Smooth muscle cell (in vitro differentiated cells): ENCODE results near the gene SLC10A6. TPM values are rescaled to one million over a fixed set of nuclear protein-coding genes. Genes with fewer than 3 reads are reported as not detected.

Experiments
- DNase-seq: peaks from one replicate; lab custom pipeline; 2025; ENCODE audit not compliant: unreplicated experiment; lab: John Stamatoyannopoulos, UW
- H2AFZ ChIP-seq: fragments of 200-600 bp; sonication (generic); 2 replicates; pipeline ENCODE4 v1.6.0; 2016; ENCODE audit warnings: antibody characterized with exemption, low read depth, mild to moderate bottlenecking
- H3F3A ChIP-seq: fragments of 200-600 bp; sonication (generic); 2 replicates; pipeline ENCODE4 v1.6.0; 2017; ENCODE audit warnings: antibody characterized with exemption, low read depth
- H3K27ac ChIP-seq: fragments of 200-600 bp; sonication (generic); 2 replicates; pipeline ENCODE4 v1.5.1; 2016; ENCODE audit warnings: low read depth, mild to moderate bottlenecking
- H3K27me3 ChIP-seq: fragments of 200-600 bp; sonication (generic); 2 replicates; pipeline ENCODE4 v1.6.1; 2016; ENCODE audit warnings: low read depth, mild to moderate bottlenecking
- H3K36me3 ChIP-seq: fragments of 200-600 bp; sonication (generic); 2 replicates; pipeline ENCODE4 v1.5.1; 2016; ENCODE audit warnings: low read depth
- H3K4me1 ChIP-seq: fragments of 200-600 bp; sonication (generic); 2 replicates; pipeline ENCODE4 v1.5.1; 2016; ENCODE audit warnings: low read depth
- H3K4me2 ChIP-seq: fragments of 200-600 bp; sonication (generic); 2 replicates; pipeline ENCODE4 v1.6.0; 2016; ENCODE audit warnings: mild to moderate bottlenecking
- H3K4me3 ChIP-seq: fragments of 200-600 bp; sonication (generic); 2 replicates; pipeline ENCODE4 v1.5.1; 2016; ENCODE audit warnings: mild to moderate bottlenecking
- H3K79me2 ChIP-seq: fragments of 200-600 bp; sonication (generic); 2 replicates; pipeline ENCODE4 v1.6.0; 2016; ENCODE audit warnings: low read depth, mild to moderate bottlenecking
- H3K9ac ChIP-seq: fragments of 200-600 bp; sonication (generic); 2 replicates; pipeline ENCODE4 v1.6.0; 2016; ENCODE audit warnings: low read depth
- H3K9me3 ChIP-seq: fragments of 200-600 bp; sonication (generic); replicated peaks from 2 replicates; pipeline ENCODE4 v1.5.1; 2016; ENCODE audit warnings: low read depth
- H4K20me1 ChIP-seq: fragments of 200-600 bp; sonication (generic); 2 replicates; pipeline ENCODE4 v1.6.0; 2016; ENCODE audit warnings: low read depth
- WGBS: methylation state at CpG from one replicate; pipeline ENCODE4 v1.1.7; 2016; ENCODE audit warnings: low lambda C conversion rate; 5-methylcytosine and 5-hydroxymethylcytosine counted together
- polyA plus RNA-seq: library from polyadenylated mRNA; unstranded; fragments of >200 nt; fragmentation: Nextera tagmentation; extraction: Ambion mirVana; gene quantifications from 2 replicates; pipeline ENCODE4 v1.2.1, GENCODE V29; 2016
- total RNA-seq: library from RNA; depleted of rRNA; stranded (reverse); fragments of >200 nt; gene quantifications from 2 replicates; pipeline ENCODE4 v1.2.3, GENCODE V29; 2014
- TF ChIP-seq, protein P1 (sequence below): fragments of 200-600 bp; sonication (generic); IDR thresholded peaks from 2 replicates; pipeline ENCODE4 v1.5.1; 2017; ENCODE audit warnings: borderline replicate concordance, mild to moderate bottlenecking, antibody characterized with exemption; ENCODE audit not compliant: insufficient read depth, poor library complexity, severe bottlenecking

The SLC10A6 gene
- total and polyA plus RNA-seq, 2 experiments from 2014 or later: 1.4 TPM; not detected in 1

DNA sequence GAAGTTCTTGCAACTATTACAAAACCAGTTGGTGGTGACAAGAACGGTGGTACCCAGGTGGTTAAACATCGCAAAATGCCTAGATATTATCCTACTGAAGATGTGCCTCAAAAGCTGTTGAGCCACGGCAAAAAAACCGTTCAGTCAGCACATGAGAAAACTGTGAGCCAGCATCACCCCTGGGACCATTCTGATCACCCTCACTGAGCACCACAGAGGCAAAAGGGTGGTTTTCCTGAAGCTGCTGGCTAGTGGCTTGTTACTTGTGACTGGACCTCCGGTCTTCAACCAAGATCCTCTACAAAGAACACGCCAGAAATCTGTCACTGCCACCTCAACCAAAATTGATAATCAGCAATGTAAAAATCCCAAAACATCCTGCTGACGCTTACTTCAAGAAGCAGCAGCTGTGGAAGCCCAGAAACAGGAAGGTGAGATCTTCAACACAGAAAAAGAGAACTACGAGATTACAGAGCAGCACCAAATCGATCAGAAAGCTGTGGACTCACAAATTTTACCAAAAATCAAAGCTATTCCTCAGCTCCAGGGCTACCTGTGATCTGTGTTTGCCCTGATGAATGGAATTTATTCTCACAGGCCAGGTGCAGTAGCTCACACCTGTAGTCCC lies 21.4 kb upstream of the SLC10A6 start:
- no peaks in the 10 kb centered on the region for H3K4me1 ChIP-seq
- no peak overlapping the region for H3K9ac ChIP-seq
- H4K20me1 ChIP-seq: no peaks in the 10 kb centered on the region
- 93% methylated on average over 9 of the region's 9 CpGs for WGBS
- no peaks in the 10 kb centered on the region for H3F3A ChIP-seq
- no peaks in the 10 kb centered on the region for H3K36me3 ChIP-seq
- H2AFZ ChIP-seq: no peak overlapping the region
- H3K79me2 ChIP-seq: no peaks in the 10 kb centered on the region
- no peak for DNase-seq
- TF ChIP-seq, protein P1, sequence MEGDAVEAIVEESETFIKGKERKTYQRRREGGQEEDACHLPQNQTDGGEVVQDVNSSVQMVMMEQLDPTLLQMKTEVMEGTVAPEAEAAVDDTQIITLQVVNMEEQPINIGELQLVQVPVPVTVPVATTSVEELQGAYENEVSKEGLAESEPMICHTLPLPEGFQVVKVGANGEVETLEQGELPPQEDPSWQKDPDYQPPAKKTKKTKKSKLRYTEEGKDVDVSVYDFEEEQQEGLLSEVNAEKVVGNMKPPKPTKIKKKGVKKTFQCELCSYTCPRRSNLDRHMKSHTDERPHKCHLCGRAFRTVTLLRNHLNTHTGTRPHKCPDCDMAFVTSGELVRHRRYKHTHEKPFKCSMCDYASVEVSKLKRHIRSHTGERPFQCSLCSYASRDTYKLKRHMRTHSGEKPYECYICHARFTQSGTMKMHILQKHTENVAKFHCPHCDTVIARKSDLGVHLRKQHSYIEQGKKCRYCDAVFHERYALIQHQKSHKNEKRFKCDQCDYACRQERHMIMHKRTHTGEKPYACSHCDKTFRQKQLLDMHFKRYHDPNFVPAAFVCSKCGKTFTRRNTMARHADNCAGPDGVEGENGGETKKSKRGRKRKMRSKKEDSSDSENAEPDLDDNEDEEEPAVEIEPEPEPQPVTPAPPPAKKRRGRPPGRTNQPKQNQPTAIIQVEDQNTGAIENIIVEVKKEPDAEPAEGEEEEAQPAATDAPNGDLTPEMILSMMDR: no peak
- H3K4me2 ChIP-seq: no peak overlapping the region
- H3K27ac ChIP-seq: no peak overlapping the region
- no peaks in the 10 kb centered on the region for H3K9me3 ChIP-seq
- H3K4me3 ChIP-seq: no peak overlapping the region
- H3K27me3 ChIP-seq: no peaks in the 10 kb centered on the region

DNA sequence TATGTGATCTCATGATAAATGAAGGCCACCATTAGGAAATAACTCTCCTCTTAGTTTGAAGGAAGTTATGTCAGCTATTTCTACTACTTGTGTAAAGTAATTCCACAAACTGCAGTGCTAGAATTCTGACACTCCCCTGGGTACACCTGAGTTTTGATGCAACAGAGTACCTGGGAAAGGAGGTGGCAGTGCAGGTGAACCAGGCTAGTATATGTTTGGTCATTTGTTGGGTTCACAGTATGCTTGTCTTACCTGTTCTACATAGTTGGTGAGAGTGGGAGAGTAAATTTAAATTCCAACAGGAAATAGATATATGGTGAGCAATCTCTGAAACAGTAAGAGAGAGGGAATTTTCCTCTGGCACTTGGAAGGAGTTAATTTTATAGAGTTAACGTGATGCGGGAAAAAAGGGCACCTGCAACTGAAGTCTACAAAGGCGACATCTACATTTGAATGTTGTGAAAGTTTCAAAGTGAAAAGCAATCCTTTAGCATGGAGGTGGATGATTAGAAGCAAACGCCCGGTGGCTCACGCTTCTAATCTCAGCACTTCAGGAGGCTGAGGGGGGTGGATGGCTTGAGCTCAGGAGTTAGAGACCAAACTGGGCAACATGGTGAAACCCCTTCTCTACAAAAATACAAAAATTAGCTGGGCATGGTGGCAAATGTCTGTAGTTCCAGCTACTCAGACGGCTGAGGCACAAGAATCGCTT lies 8.3 kb upstream of the SLC10A6 start:
- no peaks in the 10 kb centered on the region for H3K27me3 ChIP-seq

DNA sequence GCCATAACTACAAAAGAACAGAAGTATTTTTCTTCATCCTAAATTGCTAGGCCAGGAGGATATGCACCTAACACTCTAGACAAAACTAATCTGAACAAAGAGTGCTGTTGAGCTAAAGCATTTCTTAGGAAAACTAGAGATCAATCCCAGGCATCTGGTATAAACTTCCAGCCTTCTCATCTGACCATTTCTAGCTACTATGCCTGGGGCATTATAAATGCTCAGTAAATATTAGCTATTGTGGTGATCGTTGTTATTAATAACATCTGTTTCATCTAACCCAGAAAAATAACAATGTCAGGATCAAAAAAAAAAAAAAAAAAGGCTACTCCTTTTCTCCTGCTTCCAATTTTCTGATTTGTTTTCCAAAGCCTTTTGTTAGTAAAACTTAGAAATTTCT lies 7.7 kb upstream of the SLC10A6 start:
- Histone ChIP-seq H3F3A (no peaks in the 10 kb centered on the region), H3K4me1 (peaks cover 6% of the 10 kb centered on the region), H3K9ac (no peak overlapping the region), H4K20me1 (no peaks in the 10 kb centered on the region), H3K4me3 (no peak overlapping the region), H3K4me2 (no peak overlapping the region), H2AFZ (peak overlapping the region; percentile 36), H3K36me3 (no peaks in the 10 kb centered on the region), H3K9me3 (no peaks in the 10 kb centered on the region), H3K27me3 (no peaks in the 10 kb centered on the region), H3K79me2 (no peaks in the 10 kb centered on the region), H3K27ac (peak overlapping the region; percentile 75)
- DNase-seq: no peak
- TF ChIP-seq, protein P1: no peak
- WGBS: 70% methylated on average over 1 of the region's 1 CpG

More for the DNA sequence above, 8.3 kb upstream of the SLC10A6 start:
- WGBS: 64% methylated on average over 8 of the region's 8 CpGs
- H3K79me2 ChIP-seq: no peaks in the 10 kb centered on the region
- no peaks in the 10 kb centered on the region for H3F3A ChIP-seq
- H3K9ac ChIP-seq: no peak overlapping the region
- no peaks in the 10 kb centered on the region for H3K36me3 ChIP-seq
- H3K9me3 ChIP-seq: no peaks in the 10 kb centered on the region
- no peak overlapping the region for H2AFZ ChIP-seq
- H3K4me2 ChIP-seq: no peak overlapping the region
- TF ChIP-seq, protein P1: no peak
- no peak overlapping the region for H3K27ac ChIP-seq
- no peak for DNase-seq
- H3K4me1 ChIP-seq: peaks cover 6% of the 10 kb centered on the region
- no peak overlapping the region for H3K4me3 ChIP-seq
- H4K20me1 ChIP-seq: no peaks in the 10 kb centered on the region
